Raji (cell line): Measurements from ENCODE around the gene TRPM5.

Source experiments
- POLR2A ChIP-seq: IDR thresholded peaks from 2 replicates; pipeline ENCODE4 v1.6.1; 2011; ENCODE audit warnings: low read depth, low read length, control low read depth; ENCODE audit not compliant: insufficient read depth

The TRPM5 gene

GRCh38 chr11:2437516-2437915, 6.8 kb downstream of the TRPM5 start:
- no peak for TF ChIP-seq POLR2A

GRCh38 chr11:2436521-2437031, 7.7 kb downstream of the TRPM5 start:
- TF ChIP-seq POLR2A = no peak

GRCh38 chr11:2436013-2436520, 8.2 kb downstream of the TRPM5 start:
- no peak for TF ChIP-seq POLR2A

DNA sequence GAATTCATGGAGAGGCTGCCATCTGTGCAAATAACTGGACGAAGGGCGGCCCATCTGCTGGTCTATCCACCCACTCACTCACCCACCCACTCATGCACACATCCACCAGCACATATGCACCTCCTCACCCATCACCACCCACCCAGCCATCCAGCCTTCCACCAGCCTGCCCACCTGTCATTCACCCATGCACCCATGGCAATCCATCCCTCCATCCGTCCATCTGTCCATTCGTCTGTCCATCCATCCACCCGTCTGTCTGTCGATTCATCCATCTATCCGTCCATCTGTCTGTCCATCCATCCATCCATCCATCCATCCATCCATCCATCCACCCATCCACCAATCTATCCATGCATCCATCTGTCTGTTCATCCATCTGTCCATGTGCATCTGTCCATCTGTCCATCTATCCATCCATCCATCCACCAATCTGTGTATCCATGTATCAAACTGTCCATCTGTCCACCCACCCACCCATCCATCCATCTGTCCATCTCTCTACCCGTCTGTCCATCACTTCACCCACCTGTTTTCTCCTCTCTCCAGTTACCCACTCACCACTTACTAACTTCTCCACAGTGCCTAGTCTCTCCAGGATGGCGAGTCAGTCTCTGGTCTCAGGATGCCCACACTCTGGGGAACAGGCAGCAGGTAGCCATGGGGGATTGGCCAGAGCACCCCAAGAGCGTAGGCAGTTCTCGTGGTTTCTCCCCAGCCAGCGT, 8.9 kb downstream of the TRPM5 start:
- TF ChIP-seq POLR2A = no peak

DNA sequence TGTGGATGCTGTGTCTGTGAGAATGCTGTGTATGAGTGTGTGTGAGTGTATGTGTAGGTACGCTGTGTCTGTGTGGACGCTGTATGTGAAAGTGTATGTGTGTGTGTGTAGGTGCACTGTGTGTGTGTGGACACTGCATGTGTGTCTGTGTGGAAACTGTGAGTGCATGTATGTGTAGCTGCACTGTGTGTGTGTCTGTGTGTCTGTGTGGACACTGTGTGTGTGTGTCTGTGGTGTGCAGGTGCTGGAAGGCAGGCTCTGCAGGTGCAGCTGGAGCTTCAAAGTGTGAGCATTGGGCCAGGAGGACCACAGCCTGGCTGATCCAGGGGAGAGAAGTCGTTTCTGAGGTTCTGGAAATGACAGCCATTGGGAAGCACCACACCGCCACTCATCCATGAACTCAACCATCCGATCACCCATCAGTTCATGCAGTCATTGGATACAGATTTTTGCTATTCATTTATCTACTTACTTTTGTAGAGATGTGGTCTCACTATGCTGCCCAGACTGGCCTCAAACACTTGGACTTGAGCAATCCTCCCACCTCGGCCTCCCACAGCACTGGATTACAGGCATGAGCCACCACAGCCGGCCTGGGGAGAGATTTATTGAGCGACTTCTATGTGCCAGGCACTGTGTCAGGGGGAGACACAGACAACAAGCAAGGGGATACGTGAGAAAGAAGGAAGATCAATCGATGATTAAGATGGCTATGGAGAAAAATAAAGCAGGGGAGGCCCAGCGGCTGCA, 9.6 kb downstream of the TRPM5 start:
- TF ChIP-seq POLR2A = no peak

GRCh38 chr11:2434008-2434407, 10.3 kb downstream of the TRPM5 start:
- no peak for TF ChIP-seq POLR2A

- no peak for TF ChIP-seq POLR2A
These were observed 11.0 kb downstream of the TRPM5 start for GRCh38 chr11:2433106-2433925.

- TF ChIP-seq POLR2A = no peak
These were observed 11.7 kb downstream of the TRPM5 start for GRCh38 chr11:2432628-2433071.

DNA sequence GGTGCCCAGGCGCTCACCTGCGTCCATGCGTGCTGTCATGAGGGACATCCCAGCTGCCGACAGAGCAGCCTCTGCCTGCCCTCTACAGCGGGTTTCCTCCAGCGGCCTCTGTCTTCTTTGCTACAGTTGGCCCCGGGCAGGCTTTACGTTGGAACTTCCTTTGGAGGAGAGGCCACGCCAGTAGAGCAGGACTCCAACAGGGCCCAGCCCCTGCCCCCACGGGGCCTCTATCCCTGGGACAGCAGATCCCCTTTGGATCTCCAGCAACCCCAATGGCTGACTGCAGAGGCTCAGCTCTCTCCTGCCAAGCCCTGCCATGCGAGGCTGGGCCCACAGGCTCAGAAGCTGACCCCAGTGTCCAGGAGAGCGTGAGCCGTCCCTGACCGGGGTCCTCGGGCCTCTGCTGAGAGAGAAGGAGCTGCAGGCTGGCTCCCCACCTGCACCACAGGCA, 12.1 kb downstream of the TRPM5 start:
- no peak for TF ChIP-seq POLR2A

- TF ChIP-seq POLR2A = no peak
These were observed 12.9 kb downstream of the TRPM5 start for GRCh38 chr11:2431395-2431794.

DNA sequence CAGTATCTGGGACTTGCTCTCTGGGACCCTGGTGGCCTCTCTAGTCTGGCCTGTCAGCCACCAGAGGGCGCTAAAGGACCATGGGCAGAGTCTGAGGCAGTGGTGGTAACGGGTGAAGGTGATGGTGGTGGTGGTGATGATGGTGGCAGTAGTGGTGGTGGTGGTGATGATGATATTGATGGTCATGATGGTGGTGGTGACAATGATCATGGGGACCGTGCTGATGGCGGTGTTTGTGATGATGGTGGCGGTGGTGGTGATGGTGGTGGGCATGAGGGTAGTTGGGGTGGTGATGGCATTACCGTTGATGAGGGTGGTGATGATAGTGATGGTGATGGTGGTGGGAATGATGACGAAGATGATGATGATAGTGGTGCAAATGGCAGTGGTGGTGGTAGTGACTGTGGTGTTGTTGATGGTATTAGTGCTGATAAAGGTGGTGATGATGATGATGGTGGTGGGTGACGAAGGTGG, 16.0 kb downstream of the TRPM5 start:
- TF ChIP-seq POLR2A = no peak

- no peak for TF ChIP-seq POLR2A
These were observed 16.5 kb downstream of the TRPM5 start for GRCh38 chr11:2427721-2428321.

DNA sequence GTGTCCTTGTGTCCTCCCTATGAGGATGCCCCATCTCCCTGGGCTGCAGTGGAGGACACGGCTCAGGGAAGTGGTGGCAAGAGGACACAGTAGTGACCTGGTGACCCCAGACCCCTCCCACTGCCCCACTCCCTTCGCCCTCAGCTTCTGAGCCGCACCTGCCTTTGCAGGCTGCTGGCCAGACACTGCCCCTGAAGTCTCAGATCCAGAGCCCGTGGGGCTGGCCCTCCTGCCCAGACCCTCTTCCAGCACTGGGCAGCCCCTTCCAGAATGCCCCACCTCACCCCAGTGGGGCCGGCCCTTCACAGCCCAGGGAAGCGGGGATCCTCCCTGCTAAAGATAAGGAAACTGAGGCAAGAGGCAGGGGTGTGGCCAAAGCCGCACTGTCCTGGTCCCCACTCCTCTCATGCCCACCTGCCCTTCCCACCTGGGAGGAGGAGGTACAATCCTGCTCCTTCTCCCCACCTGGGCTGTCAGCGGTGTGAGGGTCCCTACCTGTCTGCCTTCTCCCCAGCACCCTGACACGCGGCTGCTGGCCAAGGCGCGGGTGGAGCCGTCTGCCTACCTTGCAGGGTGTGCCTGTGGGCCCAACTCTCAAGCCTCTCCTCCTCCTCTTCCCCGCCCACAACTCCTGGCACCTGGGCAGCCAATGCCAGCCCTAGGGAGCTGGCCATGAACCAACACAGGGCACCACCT, 17.3 kb downstream of the TRPM5 start:
- no peak for TF ChIP-seq POLR2A

- no peak for TF ChIP-seq POLR2A
These were observed 18.1 kb downstream of the TRPM5 start for GRCh38 chr11:2426221-2426620.

DNA sequence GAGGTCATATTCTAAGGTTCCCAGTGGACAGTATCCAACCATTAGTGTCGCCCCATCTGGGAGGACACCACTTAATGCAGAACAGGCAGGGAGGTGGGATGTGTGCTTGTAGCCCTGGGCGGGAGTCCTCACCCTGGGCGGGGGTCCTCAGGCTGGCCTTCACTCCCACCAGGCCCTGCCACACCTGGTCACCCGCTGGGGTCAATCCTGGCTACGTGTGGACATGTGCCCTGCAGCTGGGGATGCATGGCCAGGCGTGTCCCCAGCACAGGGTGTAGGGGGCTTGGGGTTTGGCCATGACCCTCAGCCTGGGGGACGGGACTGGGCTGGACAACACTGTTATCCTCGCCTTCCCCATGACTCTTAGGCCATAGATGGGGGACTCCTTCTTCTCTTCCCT, 18.8 kb downstream of the TRPM5 start:
- no peak for TF ChIP-seq POLR2A
